HEK293 (cell line): Measurements from ENCODE around the gene RPS6KA1.
"Not testable (repeated sequence)": the region's sequence is repeated elsewhere in the genome, so short reads cannot be mapped to it uniquely, and the experiment has no call there.

Experiments
- ATF2 ChIP-seq: fragments of 450-650 bp; formaldehyde crosslinking; IDR thresholded peaks from 2 replicates; pipeline ENCODE4 v1.5.1; 2016; ENCODE audit warnings: missing biosample characterization, missing genetic modification characterization, low read depth
- CTCF ChIP-seq: fragments of 450-650 bp; formaldehyde crosslinking; IDR thresholded peaks from 2 replicates; pipeline ENCODE4 v1.5.1; 2016; ENCODE audit warnings: missing biosample characterization, missing genetic modification characterization
- HOXA7 ChIP-seq: sonication (generic); formaldehyde crosslinking; IDR thresholded peaks from 2 replicates; pipeline ENCODE4 v1.8.1; 2022; ENCODE audit warnings: missing genetic modification reagents, borderline replicate concordance
- KLF10 ChIP-seq: fragments of 450-650 bp; IDR thresholded peaks from 2 replicates; pipeline ENCODE4 v1.5.1; 2018; ENCODE audit warnings: missing biosample characterization, mild to moderate bottlenecking, missing genetic modification characterization
- PRDM2 ChIP-seq: fragments of 450-650 bp; formaldehyde crosslinking; IDR thresholded peaks from 2 replicates; pipeline ENCODE4 v1.5.1; 2016; ENCODE audit warnings: missing biosample characterization, missing genetic modification characterization, borderline replicate concordance
- YY1 ChIP-seq: fragments of 450-650 bp; formaldehyde crosslinking; IDR thresholded peaks from 2 replicates; pipeline ENCODE4 v1.5.1; 2018; ENCODE audit warnings: missing biosample characterization, missing genetic modification characterization
- ZNF24 ChIP-seq: fragments of 450-650 bp; formaldehyde crosslinking; IDR thresholded peaks from 2 replicates; pipeline ENCODE4 v1.5.1; 2016; ENCODE audit warnings: missing biosample characterization, missing genetic modification characterization
- ZNF423 ChIP-seq: fragments of 450-650 bp; formaldehyde crosslinking; IDR thresholded peaks from 2 replicates; pipeline ENCODE4 v1.5.1; 2016; ENCODE audit warnings: missing biosample characterization, missing genetic modification characterization
- ZNF513 ChIP-seq: fragments of 450-650 bp; IDR thresholded peaks from 2 replicates; pipeline ENCODE4 v1.5.1; 2018; ENCODE audit warnings: missing biosample characterization, missing genetic modification characterization
- ZNF768 ChIP-seq: fragments of 450-650 bp; formaldehyde crosslinking; IDR thresholded peaks from 2 replicates; pipeline ENCODE4 v1.5.1; 2018; ENCODE audit warnings: missing biosample characterization, mild to moderate bottlenecking, missing genetic modification characterization
- ZNF792 ChIP-seq: fragments of 450-650 bp; formaldehyde crosslinking; IDR thresholded peaks from 2 replicates; pipeline ENCODE4 v1.5.1; 2016; ENCODE audit warnings: missing biosample characterization, missing genetic modification characterization
- ZSCAN23 ChIP-seq: fragments of 450-650 bp; formaldehyde crosslinking; IDR thresholded peaks from 2 replicates; pipeline ENCODE4 v1.5.1; 2016; ENCODE audit warnings: missing biosample characterization, missing genetic modification characterization

GRCh38 chr1:26584588-26584987 lies 55.0 kb downstream of the RPS6KA1 start:
- TF ChIP-seq CTCF; ZSCAN23 (tag by site-specific recombination); PRDM2 (tag by site-specific recombination); HOXA7 (CRISPR knock-in tag); ZNF24 (tag by site-specific recombination); ZNF513 (tag by site-specific recombination); KLF10 (tag by site-specific recombination); ZNF768 (tag by site-specific recombination); ATF2; YY1 (tag by site-specific recombination); ZNF423 (tag by site-specific recombination); ZNF792 (tag by site-specific recombination): not testable (repeated sequence)
